HG03442 (cell line): Measurements from ENCODE around the gene DNAI4.
A peak's percentile ranks its signal among the peaks of the same experiment; 100 is the strongest.
"Not testable (repeated sequence)": the region's sequence is repeated elsewhere in the genome, so short reads cannot be mapped to it uniquely, and the experiment has no call there.

Experiments
- ATAC-seq: cut with Tn5 transposase; IDR thresholded peaks from one replicate; pipeline ENCODE4 v1.9.1; 2021; ENCODE audit warnings: mild to moderate bottlenecking, moderate library complexity; ENCODE audit not compliant: unreplicated experiment

The DNAI4 gene

GRCh38 chr1:66833112-66833511 lies 91.5 kb downstream of the DNAI4 start:
- ATAC-seq, result no peak

- ATAC-seq, result no peak
Measured at GRCh38 chr1:66831529-66832239, 93.0 kb downstream of the DNAI4 start.

GRCh38 chr1:66824771-66825170 lies 99.9 kb downstream of the DNAI4 start:
- no peak for ATAC-seq

- no peak for ATAC-seq
Measured at GRCh38 chr1:66809736-66810326, 114.8 kb downstream of the DNAI4 start.

- ATAC-seq, result no peak
Measured at GRCh38 chr1:66809245-66809644, 115.4 kb downstream of the DNAI4 start.

GRCh38 chr1:66795839-66796238 lies 128.8 kb downstream of the DNAI4 start:
- ATAC-seq, result not testable (repeated sequence)

GRCh38 chr1:66791621-66792610 lies 132.7 kb downstream of the DNAI4 start:
- no peak for ATAC-seq

- peak; percentile 94 for ATAC-seq
Measured at GRCh38 chr1:66788231-66788939, 136.3 kb downstream of the DNAI4 start.

GRCh38 chr1:66787641-66788040 lies 137.0 kb downstream of the DNAI4 start:
- no peak for ATAC-seq

- ATAC-seq, result not testable (repeated sequence)
Measured at GRCh38 chr1:66785800-66786199, 138.9 kb downstream of the DNAI4 start.

- no peak for ATAC-seq
Measured at GRCh38 chr1:66779475-66780078, 145.1 kb downstream of the DNAI4 start.

- no peak for ATAC-seq
Measured at GRCh38 chr1:66778969-66779368, 145.7 kb downstream of the DNAI4 start.

- no peak for ATAC-seq
Measured at GRCh38 chr1:66778266-66778665, 146.4 kb downstream of the DNAI4 start.

- no peak for ATAC-seq
Measured at GRCh38 chr1:66777831-66778230, 146.8 kb downstream of the DNAI4 start.

GRCh38 chr1:66775646-66776045 lies 149.0 kb downstream of the DNAI4 start:
- ATAC-seq, result no peak

GRCh38 chr1:66774438-66774837 lies 150.2 kb downstream of the DNAI4 start:
- ATAC-seq, result no peak

- no peak for ATAC-seq
Measured at GRCh38 chr1:66773227-66773626, 151.4 kb downstream of the DNAI4 start.

- ATAC-seq, result no peak
Measured at GRCh38 chr1:66770694-66771093, 154.0 kb downstream of the DNAI4 start.

- ATAC-seq, result no peak
Measured at GRCh38 chr1:66770240-66770639, 154.4 kb downstream of the DNAI4 start.

- no peak for ATAC-seq
Measured at GRCh38 chr1:66769512-66770229, 155.0 kb downstream of the DNAI4 start.
